Activated CD4-positive, alpha-beta T cell treated with anti-CD3 and anti-CD28 coated beads, Interleukin-2, Interleukin-4, amounts not matched to agents 100 ng/mL and 50 ng/mL, durations not matched to agents 16 hours and 8 hours (primary cell): Measurements from ENCODE around the gene DMD.

Experiments used
- DNase-seq: peaks from one replicate; pipeline ENCODE4 v3.0.0-alpha.2; 2020; ENCODE audit warnings: low spot score

DMD gene

DNA sequence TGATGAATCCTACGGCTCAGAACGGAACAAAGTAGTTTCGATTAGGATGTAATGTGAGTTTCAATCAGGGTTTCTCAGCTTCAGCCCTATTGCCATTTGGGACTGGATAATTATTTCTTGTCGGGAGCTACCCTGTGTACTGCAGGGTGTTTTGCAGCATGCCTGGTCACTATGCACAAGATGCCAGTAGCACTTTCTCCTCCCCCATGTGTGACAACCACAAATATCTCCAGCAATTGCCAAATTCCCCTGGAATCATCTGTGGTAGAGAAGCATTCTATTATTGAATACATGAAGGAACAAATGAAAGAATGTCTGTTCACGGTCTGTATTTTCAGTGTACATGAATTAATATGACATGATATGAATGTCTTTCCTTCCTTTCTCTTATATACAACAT lies 1356.6 kb downstream of the DMD start:
- no peak for DNase-seq

- DNase-seq, result no peak
Observed at GRCh38 chrX:31851761-31852160, 1359.6 kb downstream of the DMD start.

GRCh38 chrX:31847773-31848172 lies 1363.6 kb downstream of the DMD start:
- no peak for DNase-seq

- no peak for DNase-seq
Observed at GRCh38 chrX:31845003-31845402, 1366.3 kb downstream of the DMD start.

- no peak for DNase-seq
Observed at GRCh38 chrX:31838617-31839016, 1372.7 kb downstream of the DMD start.

DNA sequence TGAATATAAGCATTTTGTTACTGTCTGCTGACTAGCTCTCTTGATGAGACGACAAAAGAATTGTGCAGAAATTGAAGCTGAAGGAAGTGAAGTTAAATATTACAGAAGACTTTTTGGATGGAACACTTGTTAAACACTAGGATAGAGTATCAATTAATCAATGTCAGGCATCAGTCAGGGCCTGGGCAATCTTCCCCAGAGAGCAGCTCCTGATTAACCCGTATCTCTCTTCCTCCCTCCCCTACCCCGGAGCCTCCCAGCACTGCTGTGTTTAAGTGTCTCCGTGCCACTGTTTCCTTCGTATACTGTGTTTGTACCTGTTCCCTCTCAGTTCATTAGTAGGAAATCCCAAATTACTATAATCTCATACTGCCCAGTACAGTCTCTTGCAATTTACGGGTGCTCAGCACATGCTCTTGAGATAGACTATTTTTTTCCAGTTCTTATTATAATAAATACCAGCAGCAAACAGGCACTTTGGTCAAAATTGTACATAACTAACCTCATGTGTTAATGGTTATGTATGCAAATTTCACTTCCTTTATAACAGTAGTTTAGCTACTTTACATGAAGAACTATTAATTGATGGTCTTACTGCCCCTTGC lies 1373.8 kb downstream of the DMD start:
- DNase-seq, result no peak

GRCh38 chrX:31836479-31836878 lies 1374.9 kb downstream of the DMD start:
- DNase-seq, result no peak

GRCh38 chrX:31832263-31832662 lies 1379.1 kb downstream of the DMD start:
- no peak for DNase-seq

DNA sequence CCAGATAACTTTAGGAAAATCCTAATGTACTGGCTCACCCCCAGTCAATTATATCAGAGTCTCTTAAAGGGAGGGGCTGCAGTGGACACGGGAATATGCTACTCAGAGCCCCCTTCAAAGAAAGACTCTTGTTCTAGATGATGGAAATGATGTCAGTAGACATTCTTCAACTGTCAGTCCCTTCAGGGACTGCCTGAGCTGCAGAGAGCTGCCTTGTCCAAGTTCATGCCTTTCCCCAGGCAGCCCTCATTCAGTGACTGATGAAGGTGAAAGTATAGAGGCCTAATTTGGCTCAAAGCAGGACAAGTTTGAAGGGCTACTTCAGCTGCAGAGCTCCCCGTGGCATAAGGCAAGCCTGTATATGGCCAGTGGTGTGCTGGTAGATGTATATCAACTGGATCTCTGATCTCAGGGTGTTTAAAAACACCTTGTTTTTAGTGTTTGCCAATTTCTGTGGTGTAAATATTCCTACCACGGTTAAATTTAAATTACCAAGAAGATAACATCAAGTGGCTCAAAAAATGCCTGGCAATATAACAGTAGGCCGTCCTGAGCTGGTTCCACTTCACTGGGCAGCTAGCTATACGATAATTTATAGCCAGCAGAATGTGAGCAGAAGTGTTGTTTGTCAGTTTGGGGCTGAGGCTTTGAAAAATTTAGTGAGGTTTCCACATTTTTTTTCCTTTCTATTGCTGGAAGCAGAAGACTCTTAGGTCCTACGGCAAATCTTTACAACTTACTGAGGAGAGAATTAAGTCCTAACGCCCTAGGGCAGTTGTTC lies 1390.7 kb downstream of the DMD start:
- DNase-seq, result no peak

DNA sequence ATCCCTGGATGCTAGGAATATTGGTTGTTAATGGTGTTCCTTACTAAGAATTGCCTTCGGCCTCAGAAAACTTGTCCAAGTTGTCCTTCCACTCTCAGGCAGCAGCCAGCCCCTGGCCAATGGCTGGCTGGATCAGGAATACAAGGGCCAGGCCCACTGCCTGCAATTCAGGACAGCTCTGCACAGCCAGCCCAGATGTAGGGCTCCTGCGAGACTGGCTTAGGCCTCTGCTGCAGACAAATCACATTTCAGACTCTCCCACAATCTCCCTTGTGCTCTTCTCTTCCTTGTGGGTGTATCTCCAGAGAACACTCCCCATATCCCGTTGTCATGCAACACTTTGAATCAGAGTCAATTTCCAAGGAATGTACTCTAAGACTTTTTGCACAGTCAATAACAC lies 1391.9 kb downstream of the DMD start:
- DNase-seq, result no peak

GRCh38 chrX:31811106-31811505 lies 1400.2 kb downstream of the DMD start:
- no peak for DNase-seq

GRCh38 chrX:31808357-31808756 lies 1403.0 kb downstream of the DMD start:
- DNase-seq, result no peak

- no peak for DNase-seq
Observed at GRCh38 chrX:31807165-31807564, 1404.2 kb downstream of the DMD start.

- no peak for DNase-seq
Observed at GRCh38 chrX:31805781-31806180, 1405.6 kb downstream of the DMD start.

GRCh38 chrX:31800219-31800618 lies 1411.1 kb downstream of the DMD start:
- no peak for DNase-seq

GRCh38 chrX:31796624-31797023 lies 1414.7 kb downstream of the DMD start:
- no peak for DNase-seq

DNA sequence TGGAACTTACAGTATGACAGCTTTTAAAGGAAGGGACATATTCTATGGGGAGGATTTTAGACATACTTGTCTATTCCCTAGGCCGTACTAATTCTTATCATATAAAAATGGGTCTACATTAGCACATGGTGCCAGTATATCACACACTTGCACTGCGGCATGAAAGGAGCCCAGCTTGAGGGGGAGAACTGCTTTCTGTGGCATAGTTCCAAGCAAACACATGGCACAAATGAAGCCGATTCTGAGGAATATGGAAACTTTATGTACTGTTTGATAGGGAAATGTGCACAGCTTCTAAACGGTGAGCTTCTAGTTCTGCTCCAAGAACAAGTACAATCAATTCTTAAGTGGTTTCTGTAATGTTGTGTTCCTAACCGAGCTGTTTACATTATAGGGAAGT lies 1463.9 kb downstream of the DMD start:
- DNase-seq, result no peak

- no peak for DNase-seq
Observed at GRCh38 chrX:31743004-31743403, 1468.3 kb downstream of the DMD start.

- DNase-seq, result no peak
Observed at GRCh38 chrX:31717474-31717873, 1493.9 kb downstream of the DMD start.

GRCh38 chrX:31715675-31716074 lies 1495.7 kb downstream of the DMD start:
- no peak for DNase-seq

DNA sequence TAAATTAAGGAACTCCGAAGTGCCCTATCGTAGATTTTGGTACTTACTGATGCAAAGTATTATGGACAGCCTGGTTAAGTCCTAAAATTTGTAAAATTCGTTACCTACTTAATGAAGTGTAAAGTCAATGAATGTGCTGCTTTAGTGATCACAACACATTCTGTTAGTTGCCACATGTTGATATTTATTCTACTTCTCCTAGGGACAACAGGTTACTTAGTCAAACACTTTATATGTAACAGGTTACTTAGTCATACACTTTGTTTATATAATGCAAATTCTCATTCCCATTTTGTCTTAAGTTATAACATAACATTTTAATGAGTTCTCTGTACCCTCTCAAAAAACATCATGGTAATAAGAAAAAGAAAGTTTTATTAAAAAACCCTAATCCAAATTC lies 1496.6 kb downstream of the DMD start:
- no peak for DNase-seq

DNA sequence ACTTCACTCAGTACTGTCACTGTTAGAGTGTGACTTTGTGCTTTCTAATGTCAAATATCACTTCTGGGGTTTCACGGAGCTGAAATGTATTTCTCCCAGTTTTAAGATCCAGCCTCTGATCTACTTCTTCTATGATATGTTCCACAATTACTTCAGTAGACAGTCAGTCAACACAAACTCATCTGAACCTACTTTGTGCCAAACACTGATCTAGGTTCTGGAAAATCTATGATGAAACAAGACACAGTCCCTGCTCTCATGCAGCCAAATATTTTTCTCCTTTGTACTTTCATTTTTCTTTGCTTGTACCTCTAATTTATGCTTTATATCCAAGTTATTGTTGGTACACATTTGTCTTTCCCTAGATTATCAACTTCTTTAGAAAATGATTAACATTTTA lies 1498.2 kb downstream of the DMD start:
- no peak for DNase-seq

GRCh38 chrX:31711166-31711565 lies 1500.2 kb downstream of the DMD start:
- DNase-seq, result no peak

DNA sequence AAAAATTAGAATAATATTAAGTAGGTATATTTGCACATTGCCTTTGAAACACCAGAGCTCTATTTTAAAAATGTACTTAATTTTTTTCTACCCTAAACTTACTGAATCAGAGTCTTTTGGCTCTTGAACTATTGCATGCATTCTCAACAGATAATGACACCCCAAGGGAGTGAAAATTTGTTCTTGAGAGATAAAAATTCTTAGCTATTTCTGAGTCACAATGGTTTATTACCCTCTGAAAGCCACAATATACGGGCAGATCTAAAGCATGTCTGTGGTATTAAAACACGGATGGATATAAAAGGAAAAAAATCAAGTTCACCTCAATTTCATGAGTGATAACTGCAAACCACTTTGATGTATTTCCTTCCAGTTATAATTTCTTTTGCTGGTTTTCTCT lies 1503.2 kb downstream of the DMD start:
- DNase-seq, result no peak
